Epithelial cell of esophagus (primary cell): ENCODE measurements around the gene PGAP6.

Source experiments
- DNase-seq: peaks from one replicate; pipeline ENCODE4 v3.0.0; 2010; ENCODE audit warnings: low read depth
- H3K4me3 ChIP-seq: 2 replicates; pipeline ENCODE4 v1.5.1; 2011; ENCODE audit warnings: mild to moderate bottlenecking, low read length, control low read depth
- TF ChIP-seq, protein P1 (sequence below): IDR thresholded peaks from 2 replicates; pipeline ENCODE4 v1.5.1; 2011; ENCODE audit warnings: low read depth, mild to moderate bottlenecking, low read length, control low read depth, inconsistent platforms; ENCODE audit not compliant: insufficient read depth; ENCODE audit errors: missing control alignments

Gene PGAP6

DNA sequence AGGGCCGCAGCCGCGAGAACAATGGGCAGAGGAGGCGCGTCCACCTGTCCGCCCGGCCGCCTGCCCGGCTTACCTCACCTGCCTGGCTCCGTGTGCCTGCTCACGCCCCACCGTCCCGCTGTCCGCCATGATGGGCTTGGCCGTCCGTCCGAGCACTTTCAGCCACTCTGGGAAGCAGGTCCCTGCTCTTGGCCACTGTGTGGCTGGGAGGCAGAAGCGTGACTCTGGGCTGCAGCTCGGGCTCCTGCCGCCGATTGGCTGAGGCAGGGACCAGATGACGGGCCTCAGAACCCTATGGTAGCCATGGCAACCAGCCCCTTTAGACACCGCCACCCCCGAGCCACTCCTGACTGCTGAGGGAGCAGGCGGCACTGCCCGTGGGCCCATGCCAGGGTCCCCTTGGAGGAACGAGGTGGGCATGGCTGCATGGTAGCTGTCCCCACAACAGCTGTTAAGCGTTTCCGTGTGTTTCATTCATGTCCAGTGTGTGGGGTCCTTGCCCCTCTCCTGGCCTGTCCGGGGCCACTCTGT, 20.4 kb downstream of the PGAP6 start:
- no peak for DNase-seq
- TF ChIP-seq, protein P1, sequence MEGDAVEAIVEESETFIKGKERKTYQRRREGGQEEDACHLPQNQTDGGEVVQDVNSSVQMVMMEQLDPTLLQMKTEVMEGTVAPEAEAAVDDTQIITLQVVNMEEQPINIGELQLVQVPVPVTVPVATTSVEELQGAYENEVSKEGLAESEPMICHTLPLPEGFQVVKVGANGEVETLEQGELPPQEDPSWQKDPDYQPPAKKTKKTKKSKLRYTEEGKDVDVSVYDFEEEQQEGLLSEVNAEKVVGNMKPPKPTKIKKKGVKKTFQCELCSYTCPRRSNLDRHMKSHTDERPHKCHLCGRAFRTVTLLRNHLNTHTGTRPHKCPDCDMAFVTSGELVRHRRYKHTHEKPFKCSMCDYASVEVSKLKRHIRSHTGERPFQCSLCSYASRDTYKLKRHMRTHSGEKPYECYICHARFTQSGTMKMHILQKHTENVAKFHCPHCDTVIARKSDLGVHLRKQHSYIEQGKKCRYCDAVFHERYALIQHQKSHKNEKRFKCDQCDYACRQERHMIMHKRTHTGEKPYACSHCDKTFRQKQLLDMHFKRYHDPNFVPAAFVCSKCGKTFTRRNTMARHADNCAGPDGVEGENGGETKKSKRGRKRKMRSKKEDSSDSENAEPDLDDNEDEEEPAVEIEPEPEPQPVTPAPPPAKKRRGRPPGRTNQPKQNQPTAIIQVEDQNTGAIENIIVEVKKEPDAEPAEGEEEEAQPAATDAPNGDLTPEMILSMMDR, result no peak
- no peak overlapping the region for H3K4me3 ChIP-seq

DNA sequence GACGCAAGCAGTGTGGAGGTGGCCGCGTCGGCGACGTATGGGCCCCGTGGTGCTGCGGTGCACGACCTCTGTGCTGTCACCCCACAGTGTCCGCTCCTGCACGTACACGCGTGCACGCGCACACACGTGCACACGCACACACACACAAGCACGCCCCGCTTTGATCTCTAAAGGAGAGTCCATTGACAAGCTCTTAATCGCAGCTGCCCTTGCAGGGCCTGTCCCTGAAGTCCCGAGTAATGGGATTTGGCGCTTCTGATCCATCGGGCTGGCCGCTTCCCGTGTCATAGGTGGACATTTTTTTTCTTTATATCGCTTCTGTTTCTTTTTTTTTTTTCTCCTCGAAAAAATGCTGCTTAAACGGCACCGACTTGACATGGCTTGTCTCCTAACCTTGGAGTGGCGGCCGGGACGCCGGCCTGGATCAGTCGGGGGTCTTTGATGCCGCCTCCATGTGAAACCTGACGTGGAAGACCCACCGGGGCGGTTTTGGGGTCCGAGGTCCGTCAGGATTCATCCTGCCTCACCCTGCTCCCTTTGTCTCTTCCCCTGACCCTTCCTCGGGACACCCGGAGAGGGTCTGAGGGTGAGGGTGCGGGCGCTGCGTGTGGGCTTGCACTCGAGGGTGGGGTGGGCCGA, 21.0 kb downstream of the PGAP6 start:
- DNase-seq, result no peak
- TF ChIP-seq, protein P1, result no peak
- no peak overlapping the region for H3K4me3 ChIP-seq

- no peak for DNase-seq
- TF ChIP-seq, protein P1, result no peak
Measured at GRCh38 chr16:359871-360697, 21.7 kb downstream of the PGAP6 start.

GRCh38 chr16:359067-359763, 22.6 kb downstream of the PGAP6 start:
- TF ChIP-seq, protein P1, result no peak
- H3K4me3 ChIP-seq, result no peak overlapping the region
- DNase-seq, result no peak

More at GRCh38 chr16:359871-360697, 21.7 kb downstream of the PGAP6 start:
- no peak overlapping the region for H3K4me3 ChIP-seq

DNA sequence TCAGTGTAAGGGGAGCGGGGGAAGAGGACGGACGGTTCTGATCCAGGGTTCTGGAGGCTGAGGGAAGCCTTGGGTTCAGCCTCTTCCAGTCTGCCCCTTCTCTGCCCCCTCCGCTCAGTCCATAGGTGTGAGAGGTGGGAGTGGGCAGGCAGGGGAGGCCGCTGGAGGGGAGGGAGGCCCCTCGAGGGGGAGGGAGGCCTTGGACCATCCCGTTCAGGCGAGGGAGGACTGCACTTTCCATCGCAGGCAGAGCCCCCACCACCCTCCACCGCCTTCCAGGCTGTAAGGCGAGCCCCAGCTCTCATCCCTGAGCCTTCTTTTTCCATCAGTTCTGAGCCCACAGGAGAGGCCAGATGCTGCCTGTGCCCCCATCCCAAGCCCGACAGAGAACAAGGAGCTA, 25.0 kb downstream of the PGAP6 start:
- no peak overlapping the region for H3K4me3 ChIP-seq
- TF ChIP-seq, protein P1, result no peak
- DNase-seq, result no peak

DNA sequence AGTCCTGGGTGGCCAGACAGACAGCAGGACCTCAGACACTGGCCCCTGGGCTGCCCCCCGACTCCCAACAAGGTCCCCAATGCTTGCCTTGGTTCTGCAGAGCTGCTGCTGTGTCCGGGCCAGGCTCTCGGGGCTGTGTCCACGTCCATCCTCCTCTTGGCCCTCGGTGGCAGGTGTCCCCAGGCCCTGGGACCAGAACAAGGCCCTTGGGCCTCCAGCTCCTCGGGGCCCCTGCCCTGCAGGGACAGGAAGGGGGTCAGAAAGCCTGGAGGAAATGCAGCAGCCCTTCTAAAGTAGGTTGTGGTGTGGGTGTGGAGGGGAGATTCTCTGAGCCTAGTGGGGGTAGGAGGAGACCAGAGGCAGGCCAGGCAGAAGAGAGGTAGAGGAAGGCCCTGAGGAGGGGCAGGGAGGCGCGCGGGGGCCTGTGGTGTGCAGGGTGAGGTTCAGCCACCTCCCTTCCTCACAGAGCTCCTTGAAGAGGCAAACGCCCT, 26.8 kb downstream of the PGAP6 start:
- no peak for DNase-seq
- no peak overlapping the region for H3K4me3 ChIP-seq
- TF ChIP-seq, protein P1, result no peak
